Measurements from ENCODE around the gene TENM3.

GRCh38 chr4:182489607-182490006 lies 246.4 kb downstream of the TENM3 start:
- TF ChIP-seq ZNF26 (tag by site-specific recombination; IDR thresholded peaks at IDR 0.05) (no peak), ZNF211 (tag by site-specific recombination; IDR thresholded peaks at IDR 0.05; ENCODE audit: low read depth) (no peak), ZNF530 (tag by site-specific recombination; IDR thresholded peaks at IDR 0.05; ENCODE audit: low read depth) (no peak), PRDM1 (tag by site-specific recombination; IDR thresholded peaks at IDR 0.05) (no peak), CTCF (tag by site-specific recombination; IDR thresholded peaks at IDR 0.05) (no peak), ZNF274 (IDR thresholded peaks at IDR 0.05; ENCODE audit: low read length) (no peak), ZNF274 (tag by site-specific recombination; IDR thresholded peaks at IDR 0.05; ENCODE audit: borderline replicate concordance) (no peak), ZNF549 (tag by site-specific recombination; IDR thresholded peaks at IDR 0.05) (no peak), ZBTB49 (tag by site-specific recombination; IDR thresholded peaks at IDR 0.05; ENCODE audit: low read depth) (no peak), ZNF37A (tag by site-specific recombination; IDR thresholded peaks at IDR 0.05) (no peak), TSHZ1 (tag by site-specific recombination; IDR thresholded peaks at IDR 0.05; ENCODE audit: borderline replicate concordance) (no peak), ZFP37 (tag by site-specific recombination; IDR thresholded peaks at IDR 0.05) (no peak), ZNF501 (tag by site-specific recombination; IDR thresholded peaks at IDR 0.05) (no peak)
